HG02610 (cell line): ENCODE data around the gene STAT5A.
"Not testable (repeated sequence)": the region's sequence is repeated elsewhere in the genome, so short reads cannot be mapped to it uniquely, and the experiment has no call there.

ENCODE experiments used
- ATAC-seq: cut with Tn5 transposase; IDR thresholded peaks from one replicate; pipeline ENCODE4 v1.9.1; 2021; ENCODE audit warnings: mild to moderate bottlenecking, moderate library complexity; ENCODE audit not compliant: unreplicated experiment

Gene STAT5A

GRCh38 chr17:42359133-42359532 is 70.8 kb downstream of the STAT5A start:
- no peak for ATAC-seq

GRCh38 chr17:42360388-42360787 is 72.1 kb downstream of the STAT5A start:
- not testable (repeated sequence) for ATAC-seq
